HepG2 (cell line): ENCODE measurements around the gene BBC3. TPM values are rescaled to one million over a fixed set of nuclear protein-coding genes. Genes with fewer than 3 reads are reported as not detected.

Experiments used
- CAMTA2 ChIP-seq: sonication (generic); formaldehyde crosslinking; IDR thresholded peaks from 2 replicates; pipeline ENCODE4 v1.4.0; 2020; ENCODE audit warnings: mild to moderate bottlenecking, missing genetic modification reagents, borderline replicate concordance
- GABPA ChIP-seq, 2 experiments: IDR thresholded peaks; 2 replicates each; pipeline ENCODE4 v1.6.1; 2011 to 2016; ENCODE audit warnings: low read depth in 2 of 2, low read length in 1 of 2, missing biosample characterization in 1 of 2, missing genetic modification characterization in 1 of 2
- PHF21A ChIP-seq: sonication (generic); formaldehyde crosslinking; IDR thresholded peaks from 2 replicates; pipeline ENCODE4 v1.5.0; 2020; ENCODE audit warnings: mild to moderate bottlenecking, missing genetic modification reagents
- RAD51 ChIP-seq: fragments of 450-650 bp; IDR thresholded peaks from 2 replicates; pipeline ENCODE4 v1.6.1; 2016; ENCODE audit warnings: borderline replicate concordance
- ZNF143 ChIP-seq: sonication (generic); formaldehyde crosslinking; IDR thresholded peaks from 2 replicates; pipeline ENCODE4 v1.4.0; 2020; ENCODE audit warnings: missing genetic modification reagents
- ZSCAN31 ChIP-seq: sonication (generic); formaldehyde crosslinking; IDR thresholded peaks from 2 replicates; pipeline ENCODE4 v1.5.0; 2020; ENCODE audit warnings: low read depth, mild to moderate bottlenecking, missing genetic modification reagents
- polyA plus RNA-seq, 8 experiments: library from polyadenylated mRNA; depleted of rRNA in 3 of 8; stranded (reverse) in 7 of 8; unstranded in 1 of 8; fragments of >200 nt; fragmentation: Illumina TruSeq in 4 of 8; extraction: Trizol in 4 of 8; gene quantifications; 2 replicates each; pipeline versions ENCODE4 v1.2.1 to v1.2.3, GENCODE V29; 2011 to 2016; ENCODE audit warnings: low read depth in 4 of 8, missing spikeins in 1 of 8, mixed read lengths in 1 of 8; ENCODE audit not compliant: insufficient read depth in 1 of 8
- total RNA-seq, 5 experiments: library from RNA; depleted of rRNA; stranded (reverse); fragments of >200 nt; fragmentation: Illumina TruSeq; extraction: Trizol; gene quantifications; 2 replicates each; pipeline ENCODE4 v1.2.3, GENCODE V29; 2016; ENCODE audit warnings: low read depth in 1 of 5
- TF ChIP-seq, protein P1 (sequence below): sonication (generic); formaldehyde crosslinking; IDR thresholded peaks from 2 replicates; pipeline ENCODE4 v1.5.0; 2020; ENCODE audit warnings: mild to moderate bottlenecking, missing genetic modification reagents, borderline replicate concordance
- TF ChIP-seq, protein P2 (sequence below): IDR thresholded peaks from 2 replicates; pipeline ENCODE4 v1.6.1; 2016; ENCODE audit warnings: low read depth, control low read depth
- TF ChIP-seq, protein P3 (sequence below): IDR thresholded peaks from 2 replicates; pipeline ENCODE4 v1.4.0; 2020; ENCODE audit warnings: mild to moderate bottlenecking, missing genetic modification reagents

The BBC3 gene
- total and polyA plus RNA-seq, 2 of the 13 experiments (the other 11 are each of a cell fraction or from before 2014, with no cell fraction given): 6.1 to 8.8 TPM

DNA sequence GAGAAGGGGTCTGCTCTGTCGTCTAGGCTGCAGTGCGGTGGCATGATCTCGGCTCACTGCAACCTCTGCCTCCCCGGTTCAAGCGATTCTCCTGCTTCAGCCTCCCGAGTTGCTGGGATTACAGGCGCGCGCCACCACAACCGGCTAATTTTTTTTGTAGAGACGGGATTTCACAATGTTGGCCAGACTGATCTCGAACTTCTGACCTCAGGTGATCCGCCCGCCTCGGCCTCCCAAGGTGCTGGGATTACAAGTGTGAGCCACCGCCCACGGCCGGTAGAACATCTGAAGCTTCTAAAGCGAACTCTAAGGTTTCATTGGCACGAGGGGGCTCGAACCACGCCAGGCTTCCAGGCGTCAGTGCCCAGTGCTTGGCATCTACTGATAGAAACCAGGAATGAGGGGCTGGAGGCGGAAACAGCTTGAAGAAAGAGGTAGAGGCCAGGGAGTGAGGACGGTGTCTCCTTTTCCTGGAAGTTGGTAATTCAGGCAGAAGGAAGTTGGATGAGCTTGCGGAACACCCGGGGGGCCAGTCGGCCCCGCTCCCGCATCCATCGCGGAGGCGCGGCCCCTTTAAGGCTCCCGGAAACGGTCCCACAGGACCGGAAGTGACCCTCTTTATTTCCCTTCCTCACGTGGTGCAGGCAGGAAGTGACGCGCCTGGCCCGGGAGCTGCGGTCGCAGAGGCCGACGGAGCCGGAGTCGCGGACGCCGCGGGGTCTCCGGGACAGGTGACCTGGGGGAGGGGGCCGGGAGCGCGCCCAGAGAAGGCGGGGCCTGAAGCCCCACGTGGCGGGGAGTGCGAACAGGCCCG is 25.1 kb upstream of the BBC3 start, which contains the start of gene CCDC9 (continued):
- TF ChIP-seq, protein P1, sequence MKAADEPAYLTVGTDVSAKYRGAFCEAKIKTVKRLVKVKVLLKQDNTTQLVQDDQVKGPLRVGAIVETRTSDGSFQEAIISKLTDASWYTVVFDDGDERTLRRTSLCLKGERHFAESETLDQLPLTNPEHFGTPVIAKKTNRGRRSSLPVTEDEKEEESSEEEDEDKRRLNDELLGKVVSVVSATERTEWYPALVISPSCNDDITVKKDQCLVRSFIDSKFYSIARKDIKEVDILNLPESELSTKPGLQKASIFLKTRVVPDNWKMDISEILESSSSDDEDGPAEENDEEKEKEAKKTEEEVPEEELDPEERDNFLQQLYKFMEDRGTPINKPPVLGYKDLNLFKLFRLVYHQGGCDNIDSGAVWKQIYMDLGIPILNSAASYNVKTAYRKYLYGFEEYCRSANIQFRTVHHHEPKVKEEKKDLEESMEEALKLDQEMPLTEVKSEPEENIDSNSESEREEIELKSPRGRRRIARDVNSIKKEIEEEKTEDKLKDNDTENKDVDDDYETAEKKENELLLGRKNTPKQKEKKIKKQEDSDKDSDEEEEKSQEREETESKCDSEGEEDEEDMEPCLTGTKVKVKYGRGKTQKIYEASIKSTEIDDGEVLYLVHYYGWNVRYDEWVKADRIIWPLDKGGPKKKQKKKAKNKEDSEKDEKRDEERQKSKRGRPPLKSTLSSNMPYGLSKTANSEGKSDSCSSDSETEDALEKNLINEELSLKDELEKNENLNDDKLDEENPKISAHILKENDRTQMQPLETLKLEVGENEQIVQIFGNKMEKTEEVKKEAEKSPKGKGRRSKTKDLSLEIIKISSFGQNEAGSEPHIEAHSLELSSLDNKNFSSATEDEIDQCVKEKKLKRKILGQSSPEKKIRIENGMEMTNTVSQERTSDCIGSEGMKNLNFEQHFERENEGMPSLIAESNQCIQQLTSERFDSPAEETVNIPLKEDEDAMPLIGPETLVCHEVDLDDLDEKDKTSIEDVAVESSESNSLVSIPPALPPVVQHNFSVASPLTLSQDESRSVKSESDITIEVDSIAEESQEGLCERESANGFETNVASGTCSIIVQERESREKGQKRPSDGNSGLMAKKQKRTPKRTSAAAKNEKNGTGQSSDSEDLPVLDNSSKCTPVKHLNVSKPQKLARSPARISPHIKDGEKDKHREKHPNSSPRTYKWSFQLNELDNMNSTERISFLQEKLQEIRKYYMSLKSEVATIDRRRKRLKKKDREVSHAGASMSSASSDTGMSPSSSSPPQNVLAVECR (CRISPR knock-in tag): peak; percentile 87
- TF ChIP-seq, protein P2, sequence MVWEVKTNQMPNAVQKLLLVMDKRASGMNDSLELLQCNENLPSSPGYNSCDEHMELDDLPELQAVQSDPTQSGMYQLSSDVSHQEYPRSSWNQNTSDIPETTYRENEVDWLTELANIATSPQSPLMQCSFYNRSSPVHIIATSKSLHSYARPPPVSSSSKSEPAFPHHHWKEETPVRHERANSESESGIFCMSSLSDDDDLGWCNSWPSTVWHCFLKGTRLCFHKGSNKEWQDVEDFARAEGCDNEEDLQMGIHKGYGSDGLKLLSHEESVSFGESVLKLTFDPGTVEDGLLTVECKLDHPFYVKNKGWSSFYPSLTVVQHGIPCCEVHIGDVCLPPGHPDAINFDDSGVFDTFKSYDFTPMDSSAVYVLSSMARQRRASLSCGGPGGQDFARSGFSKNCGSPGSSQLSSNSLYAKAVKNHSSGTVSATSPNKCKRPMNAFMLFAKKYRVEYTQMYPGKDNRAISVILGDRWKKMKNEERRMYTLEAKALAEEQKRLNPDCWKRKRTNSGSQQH (CRISPR knock-in tag): 0 out of 2 replicates have a peak, but pooled peaks have one; percentile 27
- TF ChIP-seq PHF21A (CRISPR knock-in tag) (peak; percentile 83; the same call in 1 of the 2 replicates), GABPA (IDR thresholded peaks at IDR 0.05; ENCODE audit: low read depth, low read length) (peak; percentile 92), GABPA (CRISPR knock-in tag; IDR thresholded peaks at IDR 0.05; ENCODE audit: low read depth) (peak; percentile 94), ZNF143 (peak; percentile 66), ZSCAN31 (CRISPR knock-in tag) (peak; percentile 54; the same call in 1 of the 2 replicates), CAMTA2 (CRISPR knock-in tag) (peak; percentile 59; the same call in 1 of the 2 replicates), RAD51 (peak; percentile 80)
- TF ChIP-seq, protein P3, sequence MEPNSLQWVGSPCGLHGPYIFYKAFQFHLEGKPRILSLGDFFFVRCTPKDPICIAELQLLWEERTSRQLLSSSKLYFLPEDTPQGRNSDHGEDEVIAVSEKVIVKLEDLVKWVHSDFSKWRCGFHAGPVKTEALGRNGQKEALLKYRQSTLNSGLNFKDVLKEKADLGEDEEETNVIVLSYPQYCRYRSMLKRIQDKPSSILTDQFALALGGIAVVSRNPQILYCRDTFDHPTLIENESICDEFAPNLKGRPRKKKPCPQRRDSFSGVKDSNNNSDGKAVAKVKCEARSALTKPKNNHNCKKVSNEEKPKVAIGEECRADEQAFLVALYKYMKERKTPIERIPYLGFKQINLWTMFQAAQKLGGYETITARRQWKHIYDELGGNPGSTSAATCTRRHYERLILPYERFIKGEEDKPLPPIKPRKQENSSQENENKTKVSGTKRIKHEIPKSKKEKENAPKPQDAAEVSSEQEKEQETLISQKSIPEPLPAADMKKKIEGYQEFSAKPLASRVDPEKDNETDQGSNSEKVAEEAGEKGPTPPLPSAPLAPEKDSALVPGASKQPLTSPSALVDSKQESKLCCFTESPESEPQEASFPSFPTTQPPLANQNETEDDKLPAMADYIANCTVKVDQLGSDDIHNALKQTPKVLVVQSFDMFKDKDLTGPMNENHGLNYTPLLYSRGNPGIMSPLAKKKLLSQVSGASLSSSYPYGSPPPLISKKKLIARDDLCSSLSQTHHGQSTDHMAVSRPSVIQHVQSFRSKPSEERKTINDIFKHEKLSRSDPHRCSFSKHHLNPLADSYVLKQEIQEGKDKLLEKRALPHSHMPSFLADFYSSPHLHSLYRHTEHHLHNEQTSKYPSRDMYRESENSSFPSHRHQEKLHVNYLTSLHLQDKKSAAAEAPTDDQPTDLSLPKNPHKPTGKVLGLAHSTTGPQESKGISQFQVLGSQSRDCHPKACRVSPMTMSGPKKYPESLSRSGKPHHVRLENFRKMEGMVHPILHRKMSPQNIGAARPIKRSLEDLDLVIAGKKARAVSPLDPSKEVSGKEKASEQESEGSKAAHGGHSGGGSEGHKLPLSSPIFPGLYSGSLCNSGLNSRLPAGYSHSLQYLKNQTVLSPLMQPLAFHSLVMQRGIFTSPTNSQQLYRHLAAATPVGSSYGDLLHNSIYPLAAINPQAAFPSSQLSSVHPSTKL: peak; percentile 52
